Epidermal melanocyte (primary cell): ENCODE results near the gene NPBWR2.
"Not testable (repeated sequence)": the region's sequence is repeated elsewhere in the genome, so short reads cannot be mapped to it uniquely, and the experiment has no call there.

Source experiments
- DNase-seq: peaks from one replicate; pipeline ENCODE4 v3.0.0; 2011; ENCODE audit warnings: low spot score; ENCODE audit not compliant: insufficient read length

The NPBWR2 gene

DNA sequence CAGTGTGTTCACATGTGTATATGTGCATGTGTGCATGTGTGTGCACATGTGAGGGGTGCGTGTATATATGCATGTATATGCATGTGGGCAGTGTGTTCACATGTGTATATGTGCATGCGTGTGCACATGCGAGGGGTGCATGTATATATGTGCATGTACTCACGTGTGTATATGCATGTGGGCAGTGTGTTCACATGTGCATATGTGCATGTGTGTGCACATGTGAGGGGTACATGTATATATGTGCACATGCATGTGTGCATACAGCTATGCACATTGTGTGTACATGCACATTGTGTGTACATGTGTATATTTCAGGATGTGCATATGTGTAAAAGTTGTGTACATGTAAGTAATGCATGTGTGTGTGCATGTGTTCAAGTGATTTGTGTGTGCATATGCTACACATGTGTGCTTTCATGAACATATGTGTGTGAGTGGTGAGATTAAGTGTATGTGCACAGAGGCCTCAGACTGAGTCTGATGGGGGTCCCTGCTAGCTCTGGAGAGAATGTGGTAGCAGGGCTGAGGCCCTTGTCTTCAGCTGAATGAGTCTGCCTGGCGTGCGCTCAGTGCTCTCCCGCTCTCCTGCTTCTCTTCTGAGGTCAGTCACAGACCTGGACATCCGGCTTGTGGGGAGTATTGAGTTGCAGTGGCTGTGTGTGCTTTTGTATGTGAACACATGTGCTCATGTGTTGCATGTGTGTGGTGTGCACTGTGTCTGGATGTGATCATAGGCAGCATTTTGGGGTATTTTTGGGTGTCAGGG lies 37.0 kb upstream of the NPBWR2 start:
- DNase-seq = no peak

DNA sequence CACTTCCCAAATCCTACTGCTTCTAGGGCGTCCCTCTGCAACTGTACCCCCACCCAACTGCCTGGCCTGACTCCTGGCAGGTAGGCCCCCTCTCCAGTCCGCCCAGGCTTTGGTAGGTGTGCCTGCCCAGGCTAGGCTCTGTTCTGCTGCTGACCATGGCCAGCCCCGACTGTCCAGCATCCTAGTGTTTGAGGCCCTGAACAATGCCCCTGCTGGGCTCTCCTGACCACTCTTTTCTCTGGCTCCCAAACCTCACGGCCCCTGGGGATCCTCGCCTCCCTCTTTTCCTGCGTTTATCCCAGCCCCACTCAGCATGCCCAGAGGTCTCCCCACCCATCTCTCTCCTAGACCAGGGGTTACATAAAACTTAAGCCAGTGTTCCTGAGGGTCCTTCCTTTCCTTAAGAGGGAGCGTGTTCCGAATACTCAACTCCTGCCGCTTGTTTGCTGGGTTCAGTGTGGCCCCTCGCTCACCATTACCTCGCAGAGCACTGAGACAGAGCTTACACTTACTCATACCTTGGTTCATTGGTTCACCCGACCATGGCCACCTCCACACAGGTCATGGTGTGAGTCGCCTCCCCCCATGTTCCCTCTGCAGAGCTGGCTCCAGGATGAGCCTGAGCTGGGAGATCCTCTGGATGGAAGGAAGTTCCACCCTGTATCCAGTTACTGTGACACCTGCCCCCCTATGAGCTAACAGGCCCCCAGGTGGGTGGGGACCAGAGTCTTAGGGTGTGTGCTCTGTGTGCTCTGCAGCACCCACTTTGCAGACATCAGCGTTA lies 35.8 kb upstream of the NPBWR2 start:
- no peak for DNase-seq

DNA sequence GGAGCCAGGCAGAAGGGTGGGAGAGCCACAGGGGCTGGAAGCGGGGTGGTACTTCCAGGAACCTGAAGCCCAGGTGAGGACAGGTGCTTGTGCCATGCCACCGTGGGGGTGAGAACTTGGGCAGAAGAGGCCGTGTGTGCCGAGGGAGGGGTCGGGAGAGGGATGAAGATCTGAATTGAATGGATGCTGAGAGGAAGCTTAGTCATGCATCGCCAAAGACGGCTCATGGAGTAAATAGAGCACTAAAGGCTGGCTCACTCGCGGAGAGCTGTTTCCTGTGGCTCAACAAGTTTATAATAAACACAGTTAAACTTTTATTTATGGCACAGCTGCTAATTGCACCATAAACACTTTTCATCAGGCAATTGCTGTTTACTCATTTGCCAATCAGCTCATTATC lies 35.2 kb upstream of the NPBWR2 start:
- no peak for DNase-seq

DNA sequence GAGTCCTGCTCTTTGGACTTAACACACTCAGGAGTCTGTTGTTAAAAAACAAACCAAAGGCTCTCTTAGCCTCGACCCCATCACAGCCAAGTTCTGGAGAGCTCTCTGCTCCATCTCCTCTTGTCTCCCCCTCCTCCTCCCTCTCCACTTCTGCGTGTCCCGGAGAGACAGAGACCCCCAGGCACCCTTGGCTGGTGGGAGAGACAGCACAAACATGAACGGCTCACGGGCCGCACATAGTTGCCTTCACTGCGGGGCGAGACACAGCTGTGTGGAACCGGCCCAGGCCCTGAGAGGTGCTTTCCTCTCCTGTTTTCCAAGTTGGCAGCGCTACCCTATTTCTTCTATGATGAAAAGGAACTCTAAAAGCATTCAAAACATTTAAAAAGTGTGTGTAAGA lies 33.6 kb upstream of the NPBWR2 start:
- DNase-seq = no peak

DNA sequence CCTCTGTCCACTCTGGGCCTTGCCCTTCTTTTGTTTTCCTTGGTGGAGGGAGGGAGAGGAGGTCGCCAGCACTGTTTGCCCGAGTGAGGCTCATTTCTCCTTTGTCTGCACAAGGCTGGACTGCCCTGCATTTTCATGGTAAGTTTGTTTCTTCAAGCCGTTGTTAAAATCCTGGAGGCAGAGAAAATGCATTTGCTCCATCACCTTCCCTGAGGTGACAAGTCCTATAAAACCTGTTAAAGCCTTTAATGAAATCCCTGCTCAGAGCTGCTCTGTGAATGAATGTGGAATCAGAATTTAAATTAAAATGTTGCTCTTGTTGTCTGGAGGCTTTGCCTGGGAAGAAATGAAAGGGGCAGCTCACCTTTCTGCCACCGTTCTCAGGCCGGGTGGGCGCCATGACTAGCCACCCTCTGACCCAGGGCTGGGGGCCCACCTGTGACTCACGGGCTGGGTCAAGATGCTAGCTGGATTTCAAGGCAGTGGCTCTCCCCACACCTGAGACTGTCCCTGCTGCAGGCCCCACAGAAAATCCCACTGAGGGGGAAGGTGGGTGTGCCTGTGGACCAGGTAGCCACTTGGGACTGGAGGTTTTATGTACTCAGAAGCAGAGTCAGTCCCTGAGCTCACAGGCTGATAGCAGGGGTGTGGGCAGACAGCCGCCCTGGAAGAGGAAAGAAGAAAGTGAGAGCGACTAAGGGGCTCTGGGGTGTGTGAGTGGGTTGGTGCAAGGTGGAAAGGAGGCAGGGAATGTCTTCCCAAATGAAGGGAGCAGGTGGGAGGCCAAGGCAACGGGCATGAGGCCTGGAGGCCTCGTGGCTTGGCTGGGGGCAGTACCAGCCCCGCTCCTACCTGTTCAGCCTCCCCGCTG lies 32.9 kb upstream of the NPBWR2 start:
- no peak for DNase-seq

DNA sequence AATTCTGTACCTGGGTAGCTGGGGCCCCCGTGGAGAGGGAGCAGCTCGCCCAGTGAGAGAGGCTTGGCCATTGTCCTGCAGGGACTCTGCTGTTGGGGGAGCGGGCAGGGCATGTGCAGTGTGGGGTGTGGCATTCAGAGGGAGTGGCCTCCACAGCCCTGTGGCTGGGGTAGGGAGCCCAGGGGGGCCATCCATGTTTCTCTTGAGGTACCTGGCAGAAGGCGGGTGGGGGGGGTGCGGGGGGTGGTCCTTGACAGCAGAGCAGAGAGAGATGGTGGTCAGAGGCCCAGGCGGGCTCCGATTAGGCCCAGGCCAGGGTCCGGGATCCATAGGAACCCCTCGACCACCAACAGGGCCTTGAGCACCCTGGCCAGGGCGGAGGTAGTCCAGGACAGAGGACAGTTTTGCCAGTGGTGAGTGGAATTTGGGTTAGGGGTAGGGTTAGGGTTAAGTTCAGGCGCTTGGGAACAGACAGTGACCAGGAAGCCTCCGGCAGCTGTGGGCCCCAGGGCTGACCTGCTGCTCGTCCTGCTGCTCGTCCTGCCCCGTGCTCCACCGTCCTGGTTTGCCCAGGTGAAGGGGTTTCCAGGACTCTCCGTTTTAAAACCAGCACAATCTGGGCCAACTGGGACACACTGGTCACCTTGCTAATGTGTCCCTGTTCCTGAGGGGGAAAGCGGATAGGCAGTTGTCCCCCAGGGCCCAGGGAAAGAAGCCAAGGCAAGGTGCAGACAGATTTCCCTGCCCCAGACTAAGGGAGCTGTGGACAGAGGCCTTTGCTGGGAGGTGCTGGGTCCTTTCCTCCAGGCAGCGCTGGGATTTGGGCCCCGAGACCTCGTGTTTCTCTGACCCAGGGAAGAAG lies 32.1 kb upstream of the NPBWR2 start:
- DNase-seq = no peak

DNA sequence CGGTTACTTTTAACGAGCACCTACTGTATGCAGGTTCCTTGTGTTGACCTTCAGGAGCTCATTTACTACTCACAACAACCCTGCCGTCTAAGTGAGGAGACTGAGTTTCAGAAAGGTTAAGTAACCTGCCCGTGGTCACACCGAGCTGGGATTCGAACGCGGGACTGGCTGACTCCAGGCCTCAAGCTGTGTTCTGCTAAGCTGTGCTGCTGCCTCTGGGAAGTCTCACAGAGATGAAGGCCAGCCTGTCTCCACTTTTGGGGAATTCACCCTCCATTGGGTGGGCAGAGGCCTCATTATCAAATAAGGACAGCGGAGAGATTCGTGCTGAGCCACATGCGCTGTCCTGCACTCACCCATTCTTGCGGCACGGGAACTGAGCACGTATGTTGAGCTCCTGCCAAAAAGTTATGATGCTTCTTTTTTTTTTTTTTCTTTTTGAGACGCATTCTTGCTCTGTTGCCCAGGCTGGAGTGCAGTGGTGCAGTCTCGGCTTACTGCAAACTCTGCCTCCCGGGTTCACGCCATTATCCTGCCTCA lies 31.0 kb upstream of the NPBWR2 start:
- no peak for DNase-seq

DNA sequence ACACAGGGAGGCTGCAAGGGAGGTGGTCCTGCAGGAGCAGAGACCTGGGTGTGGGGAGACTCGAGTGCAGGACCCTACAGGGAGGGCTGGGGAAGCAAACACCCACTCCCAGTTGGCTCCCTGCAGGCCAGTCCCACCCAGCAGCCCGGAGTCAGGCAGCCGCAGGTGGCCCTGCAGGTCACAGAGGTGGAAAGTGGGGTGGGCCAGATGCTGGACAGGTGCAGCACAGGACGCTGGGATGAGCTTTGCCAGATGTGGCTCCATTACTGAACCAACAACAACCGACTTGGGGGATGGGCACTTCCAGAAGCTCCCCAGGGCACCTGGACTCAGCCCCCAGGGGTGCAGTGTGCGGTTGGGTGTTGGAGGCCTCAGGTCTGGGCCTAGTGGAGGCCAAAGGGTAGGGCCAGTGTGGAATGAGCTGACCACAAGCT lies 30.2 kb upstream of the NPBWR2 start:
- no peak for DNase-seq

DNA sequence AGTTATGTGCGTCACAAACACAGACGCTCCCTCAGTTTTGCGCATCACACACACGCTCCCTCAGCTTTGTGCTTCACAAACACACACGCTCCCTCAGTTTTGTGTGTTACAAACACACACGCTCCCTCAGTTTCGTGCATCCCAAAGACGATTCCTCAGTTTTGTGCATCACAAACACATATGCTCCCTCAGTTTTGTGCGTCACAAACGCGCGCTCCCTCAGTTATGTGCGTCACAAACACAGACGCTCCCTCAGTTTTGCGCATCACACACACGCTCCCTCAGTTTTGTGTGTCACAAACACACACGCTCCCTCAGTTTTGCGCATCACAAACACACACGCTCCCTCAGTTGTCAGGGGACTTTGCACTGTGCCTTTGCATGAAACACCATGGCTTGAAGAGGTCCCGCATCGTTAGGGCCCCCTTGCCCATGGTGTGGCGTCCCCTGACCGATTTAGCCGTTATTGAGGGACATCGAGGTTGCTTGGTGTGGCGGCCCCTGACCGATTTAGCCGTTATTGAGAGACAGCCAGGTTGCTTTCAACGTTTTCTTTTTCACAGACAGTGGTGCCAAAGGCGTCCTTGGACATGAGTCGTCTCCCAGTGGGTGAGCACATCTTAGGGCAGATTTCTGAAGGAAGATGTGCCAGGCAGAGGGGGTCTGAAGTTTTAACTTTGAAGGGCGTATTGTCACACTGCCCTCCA lies 28.8 kb upstream of the NPBWR2 start:
- DNase-seq = no peak

DNA sequence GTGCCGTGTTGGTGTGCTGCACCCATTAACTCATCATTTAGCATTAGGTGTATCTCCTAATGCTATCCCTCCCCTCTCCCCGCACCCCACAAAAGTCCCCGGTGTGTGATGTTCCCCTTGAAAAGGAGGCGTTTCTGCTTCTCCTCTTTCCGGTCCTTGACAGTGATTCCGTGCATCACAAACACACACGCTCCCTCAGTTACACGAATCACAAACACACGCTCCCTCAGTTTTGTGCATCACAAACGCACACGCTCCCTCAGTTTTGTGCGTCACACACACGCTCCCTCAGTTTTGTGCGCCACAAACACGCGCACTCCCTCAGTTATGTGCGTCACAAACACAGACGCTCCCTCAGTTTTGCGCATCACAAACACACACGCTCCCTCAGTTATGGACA lies 27.4 kb upstream of the NPBWR2 start:
- not testable (repeated sequence) for DNase-seq

DNA sequence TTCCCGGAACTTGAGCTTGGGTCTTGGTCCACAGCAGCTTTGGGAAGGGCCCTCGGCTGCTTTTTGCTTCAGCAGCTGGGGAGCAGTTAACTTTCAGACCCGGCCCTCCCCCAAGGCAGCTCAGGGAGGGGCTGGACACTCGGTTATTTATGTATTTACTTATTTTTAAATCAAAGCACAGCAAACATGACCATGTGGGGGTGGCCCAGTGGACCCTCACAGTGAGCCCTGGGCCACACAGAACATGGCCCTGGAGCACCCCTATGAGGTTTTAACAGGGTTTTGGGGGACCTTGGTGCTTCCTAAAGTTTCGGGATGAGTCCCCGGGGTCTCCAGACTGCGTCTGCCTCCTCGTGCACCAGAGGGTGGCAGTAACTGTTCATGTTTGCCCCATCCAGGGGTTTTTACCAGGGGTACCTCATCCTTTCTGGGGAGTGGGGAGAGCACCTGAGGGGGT lies 26.6 kb upstream of the NPBWR2 start:
- DNase-seq = no peak

DNA sequence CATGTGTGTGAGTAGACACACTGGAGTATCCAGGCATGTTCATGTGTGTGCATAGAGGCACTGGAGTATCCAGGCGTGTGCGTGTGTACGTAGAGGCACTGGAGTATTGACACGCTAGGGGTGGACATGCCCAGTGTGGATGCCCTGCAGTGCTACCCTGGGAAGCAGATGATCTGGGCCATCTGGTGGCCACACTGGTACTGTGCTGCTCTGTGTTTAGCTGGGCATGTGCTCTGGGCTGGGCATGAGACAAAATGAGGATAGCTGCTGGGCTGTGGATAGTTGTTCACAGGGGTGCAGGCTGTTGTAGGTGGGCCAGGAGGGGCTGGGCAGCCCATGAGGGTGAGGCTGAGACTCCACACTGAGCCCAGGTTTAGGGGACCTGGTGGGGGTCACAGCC lies 24.0 kb upstream of the NPBWR2 start:
- DNase-seq = no peak

DNA sequence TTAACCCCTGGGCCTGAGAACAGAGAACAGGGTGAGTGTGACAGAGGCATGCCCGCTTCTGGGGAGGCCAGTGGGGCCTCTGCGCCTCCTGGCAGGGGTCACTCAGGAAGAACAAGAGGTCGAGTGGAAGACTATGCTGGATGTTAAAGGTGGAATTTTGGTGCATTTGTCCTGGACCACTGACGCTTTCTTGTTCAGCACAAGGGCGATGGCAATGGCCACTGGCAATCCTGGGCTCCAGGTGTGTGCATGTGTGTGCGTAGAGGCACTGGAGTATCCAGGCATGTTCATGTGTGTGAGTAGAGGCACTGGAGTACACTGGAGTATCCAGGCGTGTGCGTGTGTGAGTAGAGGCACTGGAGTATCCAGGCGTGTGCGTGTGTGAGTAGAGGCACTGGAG lies 23.5 kb upstream of the NPBWR2 start:
- no peak for DNase-seq

DNA sequence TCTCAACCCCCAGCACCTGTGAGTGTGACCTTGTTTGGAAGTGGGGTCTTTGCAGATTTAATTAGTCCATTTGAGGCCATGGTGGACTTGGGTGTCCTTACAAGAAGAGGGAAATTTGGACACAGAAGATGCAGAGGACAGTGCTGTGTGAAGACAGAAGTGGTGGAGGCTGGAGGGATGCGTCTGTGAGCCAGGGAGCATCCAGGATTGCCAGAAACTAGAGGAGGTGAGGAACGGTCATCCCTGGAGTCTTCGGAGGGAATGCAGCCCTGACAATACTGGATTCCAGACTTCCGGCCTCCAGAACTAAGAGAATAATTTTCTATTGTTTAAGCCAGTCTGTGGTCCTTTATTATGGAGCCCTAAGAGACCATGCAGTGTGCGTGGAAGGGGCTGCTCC lies 22.9 kb upstream of the NPBWR2 start:
- DNase-seq = no peak

DNA sequence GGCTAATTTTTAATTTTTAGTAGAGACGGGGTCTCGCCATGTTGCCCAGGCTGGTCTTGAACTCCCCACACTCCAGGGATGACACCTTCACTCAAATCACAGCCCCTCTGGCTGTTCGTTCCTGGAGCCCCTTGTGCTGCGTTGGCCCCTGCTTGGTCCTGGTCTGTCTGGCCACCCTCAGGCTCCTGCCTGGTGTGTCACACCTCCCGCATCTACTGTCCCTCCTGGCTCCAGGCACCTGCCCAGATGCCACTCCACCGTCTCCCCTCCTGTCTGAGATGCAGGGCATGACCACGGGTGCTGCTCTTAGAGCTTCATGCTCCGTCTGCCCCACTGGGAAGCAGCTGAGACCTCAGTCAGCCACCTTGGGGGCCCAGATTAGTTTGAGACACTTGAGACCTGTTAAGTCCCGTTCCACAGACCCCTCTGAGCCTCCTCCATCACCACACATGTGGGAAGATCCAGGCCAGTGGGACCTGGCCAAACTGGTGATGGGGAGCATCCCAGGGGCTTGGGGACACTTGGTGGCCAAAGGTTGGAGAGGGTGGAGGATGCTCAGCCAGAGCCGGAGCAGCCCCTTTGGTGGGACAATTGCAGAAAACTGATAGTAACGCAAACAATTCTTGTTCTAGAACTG lies 21.9 kb upstream of the NPBWR2 start:
- no peak for DNase-seq

DNA sequence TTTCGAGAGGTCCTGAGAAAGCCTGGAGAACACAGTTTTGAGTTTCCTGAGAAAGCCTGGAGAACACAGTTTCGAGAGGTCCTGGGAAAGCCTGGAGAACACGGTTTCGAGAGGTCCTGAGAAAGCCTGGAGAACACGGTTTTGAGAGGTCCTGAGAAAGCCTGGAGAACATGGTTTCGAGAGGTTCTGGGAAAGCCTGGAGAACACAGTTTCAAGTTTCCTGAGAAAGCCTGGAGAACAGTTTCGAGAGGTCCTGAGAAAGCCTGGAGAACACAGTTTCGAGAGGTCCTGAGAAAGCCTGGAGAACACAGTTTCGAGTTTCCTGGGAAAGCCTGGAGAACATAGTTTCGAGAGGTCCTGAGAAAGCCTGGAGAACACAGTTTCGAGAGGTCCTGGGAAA lies 16.2 kb upstream of the NPBWR2 start:
- DNase-seq = not testable (repeated sequence)

DNA sequence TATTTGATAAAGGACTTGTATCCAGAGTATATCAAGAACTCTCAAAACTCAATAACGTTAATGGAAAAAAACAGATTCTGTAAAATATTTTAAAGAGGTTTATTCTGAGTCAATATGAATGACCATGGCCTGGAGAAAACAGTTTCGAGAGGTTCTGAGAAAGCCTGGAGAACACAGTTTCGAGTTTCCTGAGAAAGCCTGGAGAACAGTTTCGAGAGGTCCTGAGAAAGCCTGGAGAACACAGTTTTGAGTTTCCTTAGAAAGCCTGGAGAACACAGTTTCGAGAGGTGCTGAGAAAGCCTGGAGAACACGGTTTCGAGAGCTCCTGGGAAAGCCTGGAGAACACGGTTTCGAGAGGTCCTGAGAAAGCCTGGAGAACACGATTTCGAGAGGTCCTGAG lies 15.6 kb upstream of the NPBWR2 start:
- DNase-seq = not testable (repeated sequence)

DNA sequence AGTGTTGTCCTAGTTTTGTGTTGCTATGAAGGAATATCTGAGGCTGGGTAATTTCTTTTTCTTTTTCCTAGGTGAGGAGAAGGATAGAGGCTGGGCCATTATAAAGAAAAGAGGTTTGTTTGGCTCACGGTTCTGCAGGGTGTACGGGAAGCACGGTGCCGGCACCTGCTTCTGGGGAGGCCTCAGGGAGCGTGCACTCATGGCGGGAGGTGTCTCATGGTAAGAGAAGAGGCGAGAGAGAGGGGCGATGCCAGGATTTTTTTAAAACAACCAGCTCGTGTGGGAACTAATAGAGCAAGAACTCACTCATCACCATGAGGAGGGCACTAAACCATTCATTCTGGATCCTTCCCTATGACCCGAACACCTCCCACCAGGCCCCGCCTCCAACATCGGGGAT lies 14.2 kb upstream of the NPBWR2 start:
- DNase-seq = no peak

DNA sequence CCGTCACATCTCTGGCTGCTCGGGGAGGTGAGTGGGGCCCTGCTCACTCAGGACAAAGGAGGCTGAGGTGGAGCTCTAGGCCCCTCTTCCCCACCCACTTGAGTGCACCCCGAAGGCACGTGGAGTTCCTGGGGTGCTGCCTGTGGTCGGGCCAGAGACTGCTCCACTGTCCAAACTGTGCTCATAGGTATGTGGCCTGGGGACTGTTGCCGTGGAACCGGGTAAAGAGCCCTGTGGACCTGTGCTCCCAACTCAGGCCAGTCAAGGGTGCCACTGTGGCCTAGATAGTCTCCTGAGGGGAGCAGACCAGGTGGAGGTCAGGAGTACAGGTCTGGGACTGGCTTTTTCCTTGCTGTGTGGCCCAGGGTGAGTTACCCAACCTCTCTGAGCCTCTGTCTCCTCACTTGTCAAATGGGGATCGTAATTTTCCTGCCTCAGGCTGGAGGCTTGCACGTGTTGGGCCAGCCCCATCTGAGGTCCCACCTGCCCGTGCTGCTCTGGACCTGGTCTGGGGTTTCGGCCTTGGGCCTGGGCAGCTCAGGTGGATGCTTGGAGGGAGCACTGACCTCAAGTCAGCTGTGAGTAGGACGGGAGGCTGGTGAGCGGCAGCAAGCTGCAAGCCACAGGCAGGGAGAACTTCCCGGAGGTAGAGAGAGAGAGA lies 12.4 kb upstream of the NPBWR2 start:
- DNase-seq = no peak
